Activated T-helper 2 cell treated with anti-CD3 and anti-CD28 coated beads, Interferon-gamma antibody, Interleukin-2, Interleukin-4, amounts not matched to agents 10 μg/mL and 5 μg/mL and 100 μg/mL, durations not matched to agents 14 hours and 24 hours and 36 hours (primary cell): ENCODE measurements around the gene MALRD1. TPM values are rescaled to one million over a fixed set of nuclear protein-coding genes. Genes with fewer than 3 reads are reported as not detected.

ENCODE experiments used
- DNase-seq: peaks from one replicate; pipeline ENCODE4 v3.0.0; 2021; ENCODE audit warnings: low spot score
- H3K27ac Mint-ChIP-seq: one replicate; pipeline ENCODE4 v1.8.0; 2021; ENCODE audit warnings: mixed read lengths
- H3K27me3 Mint-ChIP-seq: one replicate; pipeline ENCODE4 v1.8.0; 2021; ENCODE audit warnings: low read depth, mixed read lengths
- H3K36me3 Mint-ChIP-seq: one replicate; pipeline ENCODE4 v1.8.0; 2021; ENCODE audit warnings: low read depth, mixed read lengths
- H3K4me1 Mint-ChIP-seq: one replicate; pipeline ENCODE4 v1.8.0; 2021; ENCODE audit warnings: low read depth, mixed read lengths
- H3K4me3 Mint-ChIP-seq: one replicate; pipeline ENCODE4 v1.8.0; 2021; ENCODE audit warnings: low read depth, mild to moderate bottlenecking, moderate library complexity, mixed read lengths
- H3K9me3 Mint-ChIP-seq: one replicate; pipeline ENCODE4 v1.8.0; 2021; ENCODE audit warnings: mixed read lengths
- intact Hi-C: fragments of 100-400 bp; cut with micrococcal nuclease; formaldehyde crosslinking; loops from one replicate; pipeline ENCODE4 v1.15.1; 2023
- total RNA-seq: library from RNA; stranded (reverse); gene quantifications from 2 replicates; pipeline ENCODE4 v1.2.3, GENCODE V29; 2022

MALRD1 gene
- total RNA-seq, 1 donor from 2014 or later, result not detected

GRCh38 chr10:19048891-19049290, 290 bp downstream of the MALRD1 start:
- Mint-ChIP-seq H3K9me3 (peaks cover 31% of the 10 kb centered on the region), H3K4me1 (no peaks in the 10 kb centered on the region), H3K27ac (no peak overlapping the region), H3K36me3 (no peaks in the 10 kb centered on the region), H3K27me3 (no peaks in the 10 kb centered on the region), H3K4me3 (no peak overlapping the region)
- intact Hi-C loops, result no loop called here
- no peak for DNase-seq

- Mint-ChIP-seq H3K9me3 (peaks cover 34% of the 10 kb centered on the region), H3K4me3 (no peak overlapping the region), H3K27me3 (no peaks in the 10 kb centered on the region), H3K4me1 (no peaks in the 10 kb centered on the region), H3K36me3 (no peaks in the 10 kb centered on the region), H3K27ac (no peak overlapping the region)
- DNase-seq, result no peak
- intact Hi-C loops, result no loop called here
These were observed 966 bp downstream of the MALRD1 start for GRCh38 chr10:19049567-19049966.

GRCh38 chr10:19054289-19054835, 5.8 kb downstream of the MALRD1 start:
- no peaks in the 10 kb centered on the region for H3K36me3 Mint-ChIP-seq
- H3K4me1 Mint-ChIP-seq, result no peaks in the 10 kb centered on the region
- no peaks in the 10 kb centered on the region for H3K27me3 Mint-ChIP-seq
- peaks cover 21% of the 10 kb centered on the region for H3K9me3 Mint-ChIP-seq
- H3K27ac Mint-ChIP-seq, result no peak overlapping the region
- DNase-seq, result no peak
- intact Hi-C loops, result no loop called here
- no peak overlapping the region for H3K4me3 Mint-ChIP-seq

GRCh38 chr10:19058046-19058445, 9.4 kb downstream of the MALRD1 start:
- no peaks in the 10 kb centered on the region for H3K27me3 Mint-ChIP-seq
- H3K4me1 Mint-ChIP-seq, result no peaks in the 10 kb centered on the region
- H3K9me3 Mint-ChIP-seq, result peaks cover 30% of the 10 kb centered on the region
- DNase-seq, result no peak
- no peak overlapping the region for H3K4me3 Mint-ChIP-seq
- intact Hi-C loops, result no loop called here
- H3K27ac Mint-ChIP-seq, result no peak overlapping the region
- no peaks in the 10 kb centered on the region for H3K36me3 Mint-ChIP-seq

- Mint-ChIP-seq H3K4me3 (no peak overlapping the region), H3K27me3 (no peaks in the 10 kb centered on the region), H3K9me3 (peaks cover 38% of the 10 kb centered on the region), H3K36me3 (no peaks in the 10 kb centered on the region), H3K27ac (no peak overlapping the region), H3K4me1 (no peaks in the 10 kb centered on the region)
- DNase-seq, result no peak
- intact Hi-C loops, result no loop called here
These were observed 15.4 kb downstream of the MALRD1 start for GRCh38 chr10:19063986-19064385.

- no peak overlapping the region for H3K4me3 Mint-ChIP-seq
- H3K27me3 Mint-ChIP-seq, result no peaks in the 10 kb centered on the region
- H3K9me3 Mint-ChIP-seq, result peaks cover 31% of the 10 kb centered on the region
- no peaks in the 10 kb centered on the region for H3K4me1 Mint-ChIP-seq
- no peak overlapping the region for H3K27ac Mint-ChIP-seq
- intact Hi-C loops, result no loop called here
- DNase-seq, result no peak
- H3K36me3 Mint-ChIP-seq, result no peaks in the 10 kb centered on the region
These were observed 23.3 kb downstream of the MALRD1 start for GRCh38 chr10:19071946-19072345.

GRCh38 chr10:19077276-19077675, 28.7 kb downstream of the MALRD1 start:
- Mint-ChIP-seq H3K36me3 (no peaks in the 10 kb centered on the region), H3K27ac (no peak overlapping the region), H3K27me3 (no peaks in the 10 kb centered on the region), H3K4me1 (no peaks in the 10 kb centered on the region), H3K9me3 (peaks cover 43% of the 10 kb centered on the region), H3K4me3 (no peak overlapping the region)
- intact Hi-C loops, result no loop called here
- no peak for DNase-seq

- no peak overlapping the region for H3K4me3 Mint-ChIP-seq
- no peak for DNase-seq
- H3K36me3 Mint-ChIP-seq, result no peaks in the 10 kb centered on the region
- H3K27me3 Mint-ChIP-seq, result no peaks in the 10 kb centered on the region
- H3K4me1 Mint-ChIP-seq, result no peaks in the 10 kb centered on the region
- H3K27ac Mint-ChIP-seq, result no peak overlapping the region
- peaks cover 23% of the 10 kb centered on the region for H3K9me3 Mint-ChIP-seq
- intact Hi-C loops, result no loop called here
These were observed 48.0 kb downstream of the MALRD1 start for GRCh38 chr10:19096501-19097073.

GRCh38 chr10:19097151-19097550, 48.5 kb downstream of the MALRD1 start:
- intact Hi-C loops, result no loop called here
- H3K4me3 Mint-ChIP-seq, result no peak overlapping the region

GRCh38 chr10:19098803-19099202, 50.2 kb downstream of the MALRD1 start:
- Mint-ChIP-seq H3K36me3 (no peaks in the 10 kb centered on the region), H3K9me3 (peaks cover 31% of the 10 kb centered on the region), H3K27me3 (no peaks in the 10 kb centered on the region), H3K27ac (no peak overlapping the region), H3K4me3 (no peak overlapping the region), H3K4me1 (no peaks in the 10 kb centered on the region)
- DNase-seq, result no peak
- intact Hi-C loops, result no loop called here

More at GRCh38 chr10:19097151-19097550, 48.5 kb downstream of the MALRD1 start:
- no peak overlapping the region for H3K27ac Mint-ChIP-seq
- peaks cover 24% of the 10 kb centered on the region for H3K9me3 Mint-ChIP-seq
- H3K27me3 Mint-ChIP-seq, result no peaks in the 10 kb centered on the region
- no peak for DNase-seq
- no peaks in the 10 kb centered on the region for H3K36me3 Mint-ChIP-seq
- H3K4me1 Mint-ChIP-seq, result no peaks in the 10 kb centered on the region

GRCh38 chr10:19107406-19107805, 58.8 kb downstream of the MALRD1 start:
- DNase-seq, result no peak
- intact Hi-C loops, result no loop called here
- Mint-ChIP-seq H3K9me3 (peaks cover 50% of the 10 kb centered on the region), H3K36me3 (no peaks in the 10 kb centered on the region), H3K27ac (no peak overlapping the region), H3K27me3 (no peaks in the 10 kb centered on the region), H3K4me1 (no peaks in the 10 kb centered on the region), H3K4me3 (no peak overlapping the region)

- no peak overlapping the region for H3K4me3 Mint-ChIP-seq
- no peaks in the 10 kb centered on the region for H3K36me3 Mint-ChIP-seq
- no peak for DNase-seq
- H3K9me3 Mint-ChIP-seq, result peaks cover 41% of the 10 kb centered on the region
- no peak overlapping the region for H3K27ac Mint-ChIP-seq
- H3K27me3 Mint-ChIP-seq, result no peaks in the 10 kb centered on the region
- no peaks in the 10 kb centered on the region for H3K4me1 Mint-ChIP-seq
- intact Hi-C loops, result no loop called here
These were observed 63.1 kb downstream of the MALRD1 start for GRCh38 chr10:19111501-19112267.

- Mint-ChIP-seq H3K4me1 (no peaks in the 10 kb centered on the region), H3K27me3 (no peaks in the 10 kb centered on the region), H3K27ac (no peak overlapping the region), H3K36me3 (no peaks in the 10 kb centered on the region), H3K4me3 (no peak overlapping the region), H3K9me3 (peaks cover 35% of the 10 kb centered on the region)
- no peak for DNase-seq
- intact Hi-C loops, result no loop called here
These were observed 68.8 kb downstream of the MALRD1 start for GRCh38 chr10:19117438-19117837.
